ENCODE measurements around the gene CREB3L1.

DNA sequence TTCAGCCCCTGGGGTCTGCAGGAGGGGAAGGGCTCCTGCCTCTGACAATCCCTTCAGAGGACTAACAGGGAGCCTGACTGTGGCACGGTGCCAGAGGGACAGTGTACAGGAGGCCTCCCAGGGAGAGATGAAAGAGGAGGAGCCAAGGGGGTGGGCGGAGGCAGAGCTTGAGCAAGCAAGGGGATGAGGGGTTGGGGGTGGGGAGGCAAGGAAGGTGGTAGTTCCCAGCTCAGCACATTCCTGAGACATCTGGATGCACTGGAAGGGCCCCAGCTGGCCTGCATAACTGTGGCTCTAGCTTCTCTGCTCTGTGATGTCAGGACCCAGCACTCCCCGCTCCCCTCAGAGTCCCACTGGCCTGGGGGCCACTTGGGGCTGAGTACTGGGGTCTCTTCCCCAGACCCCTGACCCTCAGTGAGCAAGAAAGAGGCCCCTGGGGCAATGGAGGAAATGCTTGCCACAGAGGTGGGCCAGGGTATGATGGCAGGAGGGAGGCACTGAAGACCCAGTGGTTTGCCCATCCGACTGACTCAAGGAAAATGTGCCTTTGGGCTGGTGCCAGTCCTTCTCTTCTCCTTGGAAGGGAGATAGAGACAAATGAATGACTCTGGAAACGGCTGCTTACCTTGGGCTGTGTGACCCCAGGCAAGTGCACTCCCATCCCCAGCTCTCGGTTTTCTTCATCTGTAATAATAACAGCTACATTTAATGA lies 13.3 kb downstream of the CREB3L1 start:
- TF ChIP-seq EZH2 (IDR thresholded peaks at IDR 0.05): no peak
- peak; percentile 54; the same call in 1 of the 2 replicates for TF ChIP-seq POLR2AphosphoS5 (IDR thresholded peaks at IDR 0.05; ENCODE audit: borderline replicate concordance, low read depth, low read length)
- peak; percentile 66 for TF ChIP-seq FOXP2 (optimal IDR thresholded peaks at IDR 0.05; ENCODE audit: control extremely low read depth, extremely low read length, insufficient read depth)

All from SK-N-MC (cell line).